Spleen (tissue), 11 donors: Measurements from ENCODE around the gene TMEM179. TPM values are rescaled to one million over a fixed set of nuclear protein-coding genes. Genes with fewer than 3 reads are reported as not detected.

Experiments used
- DNase-seq: peaks from one replicate; pipeline ENCODE4 v3.0.0-alpha.2; 2020
- H3K27ac ChIP-seq, 8 donors: fragments of 200-600 bp; sonication (generic) in 7 of 8; 1 replicate in 4 of 8; 2 replicates in 4 of 8; pipeline versions ENCODE4 v1.5.0 to v1.8.0; 2016 to 2021; ENCODE audit warnings: inconsistent platforms in 4 of 8, mild to moderate bottlenecking in 4 of 8, moderate library complexity in 1 of 8
- H3K27me3 ChIP-seq, 7 donors: fragments of 200-600 bp; sonication (generic) in 6 of 7; replicated peaks in 1 of 7; 1 replicate in 4 of 7; 2 replicates in 3 of 7; pipeline versions ENCODE4 v1.5.0 to v1.8.0; 2016 to 2021; ENCODE audit warnings: inconsistent platforms in 3 of 7, mild to moderate bottlenecking in 1 of 7
- H3K36me3 ChIP-seq, 6 donors: fragments of 200-600 bp; sonication (generic) in 5 of 6; 1 replicate in 4 of 6; 2 replicates in 2 of 6; pipeline versions ENCODE4 v1.5.0 to v1.8.0; 2016 to 2021; ENCODE audit warnings: inconsistent platforms in 2 of 6
- H3K4me1 ChIP-seq, 6 donors: fragments of 200-600 bp; sonication (generic) in 5 of 6; 1 replicate in 3 of 6; 2 replicates in 3 of 6; pipeline versions ENCODE4 v1.5.0 to v1.8.0; 2016 to 2021; ENCODE audit warnings: inconsistent platforms in 3 of 6
- H3K4me3 ChIP-seq, 8 donors: fragments of 200-600 bp; sonication (generic) in 7 of 8; 1 replicate in 4 of 8; 2 replicates in 4 of 8; pipeline versions ENCODE4 v1.5.0 to v1.8.0; 2016 to 2021; ENCODE audit warnings: inconsistent platforms in 4 of 8, mild to moderate bottlenecking in 4 of 8, moderate library complexity in 2 of 8
- H3K9me3 ChIP-seq, 8 donors: fragments of 200-600 bp; sonication (generic) in 7 of 8; 1 replicate in 4 of 8; 2 replicates in 4 of 8; pipeline versions ENCODE4 v1.5.0 to v1.8.0; 2016 to 2021; ENCODE audit warnings: inconsistent platforms in 4 of 8
- CTCF ChIP-seq, 11 experiments: fragments of 200-600 bp in 7 of 11; fragments of 450-650 bp in 4 of 11; sonication (generic) in 4 of 11; IDR thresholded peaks in 8 of 11; conservative IDR thresholded peaks in 3 of 11; 1 replicate in 7 of 11; 2 replicates in 4 of 11; pipeline versions ENCODE4 v1.4.0 to v1.8.0; 2016 to 2021; ENCODE audit warnings: antibody characterized with exemption in 11 of 11, inconsistent platforms in 4 of 11, mild to moderate bottlenecking in 1 of 11
- POLR2A ChIP-seq, 3 donors: fragments of 450-650 bp; IDR thresholded peaks; one replicate each; pipeline ENCODE4 v1.5.1; 2017; ENCODE audit warnings: antibody characterized with exemption in 3 of 3, mild to moderate bottlenecking in 1 of 3
- POLR2AphosphoS5 ChIP-seq, 3 donors: sonication (generic); formaldehyde crosslinking; IDR thresholded peaks; one replicate each; pipeline ENCODE4 v1.5.1; 2017; ENCODE audit warnings: antibody characterized with exemption in 3 of 3
- WGBS, 5 donors: extraction: QIAGEN DNeasy Blood & Tissue Kit in 3 of 5; methylation state at CpG; one replicate each; pipeline versions ENCODE4 v1.1.5 to v1.1.7; 2013 to 2018; 5-methylcytosine and 5-hydroxymethylcytosine counted together
- intact Hi-C: fragments of 100-400 bp; cut with DNase I; formaldehyde crosslinking; loops from one replicate; pipeline ENCODE4 v1.15.0; 2023; ENCODE audit warnings: low total_unique reads
- polyA plus RNA-seq, 3 donors: library from polyadenylated mRNA; stranded (reverse); fragments of 200-250 nt; gene quantifications; one replicate each; pipeline ENCODE4 v1.2.1, GENCODE V29; 2013
- total RNA-seq, 7 donors: library from RNA; depleted of rRNA in 3 of 7; stranded (reverse); fragments of >200 nt in 3 of 7; fragmentation: NEBNext Ultra II Directional in 4 of 7; extraction: Animal tissue kit (Norgen Biotek cat#: 25700) in 4 of 7; gene quantifications; one replicate each; pipeline versions ENCODE4 v1.1.0 to v1.2.1, GENCODE V29; 2016 to 2021
- donor health status: healthy with polysubstance abuse.
- donor health status: DM: no; HTN: no; CAD: no; lungs with moderate emphysema.
- donor health status: DM: no; HTN: no; CAD: no.
- donor health status: Bipolar disorder and iron deficiency.
- donor health status: healthy.
- donor health status: DM: no; HTN: no; CAD: no.
- donor health status: DM: yes; HTN: yes; CAD: no.

Gene TMEM179
- total and polyA plus RNA-seq, 10 donors: 0.08 TPM; not detected in 9

- peaks cover 0 to 13% (median 0%) of the 10 kb centered on the region in 6 donors for H3K4me1 ChIP-seq
- H3K36me3 ChIP-seq: no peaks in the 10 kb centered on the region
- H3K9me3 ChIP-seq: no peaks in the 10 kb centered on the region
- DNase-seq: no peak
- H3K27me3 ChIP-seq: peaks cover 0 to 71% (median 4%) of the 10 kb centered on the region in 7 donors
- H3K4me3 ChIP-seq: no peak overlapping the region
- no peak overlapping the region for H3K27ac ChIP-seq
- WGBS, 5 donors: 68 to 73% (median 70%) methylated on average over 16 to 17 of the region's 17 CpGs
- TF ChIP-seq CTCF (IDR thresholded peaks at IDR 0.05 in 8 of 11, conservative IDR thresholded peaks at IDR 0.05 in 3 of 11): no peak
- TF ChIP-seq POLR2A (IDR thresholded peaks at IDR 0.05): no peak
- TF ChIP-seq POLR2AphosphoS5 (IDR thresholded peaks at IDR 0.05): no peak
- intact Hi-C loops: no loop called here
Measured at GRCh38 chr14:104544362-104544961, 60.1 kb downstream of the TMEM179 start.

DNA sequence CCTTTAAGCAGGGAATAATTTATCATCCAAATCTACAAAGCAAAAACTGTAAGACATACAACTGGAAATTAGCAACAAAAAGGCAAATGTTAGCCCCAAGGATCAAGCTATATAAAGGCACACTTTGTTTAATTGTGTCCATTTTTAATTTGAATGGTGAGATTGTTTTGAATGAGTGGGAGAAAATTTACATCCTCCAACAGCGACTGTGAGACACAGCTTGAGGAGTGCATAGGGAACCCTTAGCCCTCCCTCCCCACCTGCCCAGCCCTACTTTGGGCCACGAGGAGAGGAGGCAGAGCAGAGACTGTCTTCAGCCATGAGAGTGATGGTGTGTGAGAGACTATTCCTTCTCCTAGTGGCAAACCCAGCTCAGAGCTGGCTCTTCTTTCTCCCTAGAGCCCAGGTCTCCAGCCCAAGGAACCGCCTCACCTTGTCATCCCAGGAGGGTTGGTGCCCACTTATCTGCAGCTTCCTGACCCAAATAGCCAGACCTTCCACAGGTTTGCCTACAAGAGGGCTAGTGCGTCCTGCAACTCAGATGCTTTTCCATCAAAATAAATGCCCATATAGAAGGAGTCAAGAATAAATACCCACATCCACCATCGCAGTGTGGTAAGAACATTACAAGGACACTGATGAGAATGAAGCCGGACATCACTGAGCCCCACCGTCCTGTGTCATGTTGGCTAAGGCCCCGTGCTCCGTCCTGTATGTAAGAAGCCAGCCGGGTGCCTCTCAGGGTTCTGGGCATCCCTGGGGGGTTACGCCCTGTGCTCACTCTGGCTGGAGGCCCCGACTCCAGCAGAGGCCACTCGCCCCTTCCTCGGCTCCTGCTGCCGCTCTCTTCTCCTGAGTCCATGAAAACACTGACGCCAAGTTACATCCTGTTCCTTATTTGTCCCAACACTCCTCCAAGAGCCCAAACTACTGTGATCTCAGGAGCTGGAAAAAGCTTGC is 61.4 kb downstream of the TMEM179 start:
- DNase-seq: no peak
- H3K27ac ChIP-seq: no peak overlapping the region
- 76 to 87% (median 84%) methylated on average over 16 of the region's 16 CpGs for WGBS, 5 donors

DNA sequence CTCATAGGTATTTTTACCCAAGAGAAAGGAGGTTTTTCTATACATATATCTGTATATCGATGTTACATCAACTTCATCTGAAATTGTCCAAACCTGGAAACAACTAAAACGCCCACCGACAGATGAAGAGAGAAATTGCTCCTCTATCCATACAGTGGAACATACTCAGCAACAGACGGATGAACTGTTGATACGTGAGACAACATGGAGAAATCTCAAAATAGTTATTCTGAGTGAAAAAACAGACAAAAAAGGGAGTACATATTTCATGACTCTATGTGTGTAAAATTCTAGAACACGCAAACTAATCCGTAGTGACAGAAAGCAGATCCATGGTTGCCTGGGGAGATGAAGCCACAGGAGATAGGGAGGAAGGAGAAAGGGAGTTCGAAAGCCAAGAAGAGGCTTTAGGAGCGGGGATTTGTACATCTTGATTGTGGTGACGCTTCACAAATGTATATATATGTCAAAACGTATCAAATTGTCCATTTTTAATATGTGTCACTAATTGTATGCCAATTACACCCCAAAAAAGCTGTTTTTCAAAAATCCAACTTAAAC is 62.6 kb downstream of the TMEM179 start:
- WGBS, 5 donors: 80 to 89% (median 85%) methylated on average over 11 of the region's 11 CpGs
- H3K36me3 ChIP-seq: no peaks in the 10 kb centered on the region
- DNase-seq: no peak
- H3K4me1 ChIP-seq: peaks cover 0 to 13% (median 3%) of the 10 kb centered on the region in 6 donors
- intact Hi-C loops: no loop called here
- no peak for TF ChIP-seq POLR2A (IDR thresholded peaks at IDR 0.05)
- TF ChIP-seq POLR2AphosphoS5 (IDR thresholded peaks at IDR 0.05): no peak
- TF ChIP-seq CTCF (IDR thresholded peaks at IDR 0.05 in 8 of 11, conservative IDR thresholded peaks at IDR 0.05 in 3 of 11): no peak
- no peaks in the 10 kb centered on the region for H3K9me3 ChIP-seq
- H3K27me3 ChIP-seq: peaks cover 0 to 50% (median 4%) of the 10 kb centered on the region in 7 donors
- H3K27ac ChIP-seq: no peak overlapping the region
- no peak overlapping the region for H3K4me3 ChIP-seq

More for the DNA sequence above, 61.4 kb downstream of the TMEM179 start:
- Histone ChIP-seq H3K4me3 (no peak overlapping the region), H3K4me1 (peaks cover 0 to 13% (median under 1%) of the 10 kb centered on the region in 6 donors), H3K27me3 (peaks cover 0 to 62% (median 4%) of the 10 kb centered on the region in 7 donors), H3K36me3 (no peaks in the 10 kb centered on the region), H3K9me3 (no peaks in the 10 kb centered on the region)
- intact Hi-C loops: no loop called here
- no peak for TF ChIP-seq CTCF (IDR thresholded peaks at IDR 0.05 in 8 of 11, conservative IDR thresholded peaks at IDR 0.05 in 3 of 11)
- no peak for TF ChIP-seq POLR2A (IDR thresholded peaks at IDR 0.05)
- TF ChIP-seq POLR2AphosphoS5 (IDR thresholded peaks at IDR 0.05): no peak

Other genes starting within 250 kb of the TMEM179 start
- under 1 TPM in 2 of 7 donors, not detected in 5; 0.17 to 0.28 TPM for gene C14orf180, start 25.0 kb downstream of the TMEM179 start, total RNA-seq
- under 1 TPM; 0.20 to 0.70 (median 0.28) TPM for gene C14orf180, start 25.0 kb downstream of the TMEM179 start, polyA plus RNA-seq
- 100 to 1,000 TPM in 3 of 7 donors, 10 to 100 TPM in 4; 66.9 to 110 (median 96.4) TPM for gene INF2, start 84.8 kb upstream of the TMEM179 start, total RNA-seq
- gene INF2, start 84.8 kb upstream of the TMEM179 start, polyA plus RNA-seq: 100 to 1,000 TPM in 2 of 3 donors, 10 to 100 TPM in 1; 56.6 to 120 (median 102) TPM
- 10 to 100 TPM in 1 of 7 donors, 1 to 10 TPM in 6; 2.7 to 11.7 (median 8.3) TPM for gene ADSS1, start 119.5 kb upstream of the TMEM179 start, total RNA-seq
- gene ADSS1, start 119.5 kb upstream of the TMEM179 start, polyA plus RNA-seq: 1 to 10 TPM; 3.0 to 3.7 (median 3.2) TPM
- 100 to 1,000 TPM in 3 of 7 donors, 10 to 100 TPM in 4; 56.7 to 198 (median 76.4) TPM for gene SIVA1, start 148.4 kb upstream of the TMEM179 start, total RNA-seq
- 100 to 1,000 TPM; 119 to 226 (median 184) TPM for gene SIVA1, start 148.4 kb upstream of the TMEM179 start, polyA plus RNA-seq
- 100 to 1,000 TPM; 107 to 184 (median 141) TPM for gene AKT1, start 191.0 kb upstream of the TMEM179 start, total RNA-seq
- gene AKT1, start 191.0 kb upstream of the TMEM179 start, polyA plus RNA-seq: 100 to 1,000 TPM in 1 of 3 donors, 10 to 100 TPM in 2; 56.2 to 114 (median 61.6) TPM
- gene ZBTB42, start 196.3 kb upstream of the TMEM179 start, total RNA-seq: 10 to 100 TPM in 1 of 7 donors, 1 to 10 TPM in 6; 4.2 to 11.5 (median 7.9) TPM
- gene ZBTB42, start 196.3 kb upstream of the TMEM179 start, polyA plus RNA-seq: 1 to 10 TPM in 2 of 3 donors, under 1 TPM in 1; 0.74 to 2.9 (median 1.1) TPM